ENCODE measurements around the gene FBRS. TPM values are rescaled to one million over a fixed set of nuclear protein-coding genes. Genes with fewer than 3 reads are reported as not detected.

The FBRS gene
- 87.5 and 128 TPM in 2 replicates for total RNA-seq (2021)
- Bru-seq, nascent RNA: percentile 86 among the genes with signal in this experiment
- BruChase-seq, experiment 1, labeled RNA remaining after a 2-hour chase: percentile 95 among the genes with signal in this experiment
- BruChase-seq, experiment 2, labeled RNA remaining after a 6-hour chase: percentile 97 among the genes with signal in this experiment
- long read RNA-seq, full-length matches to known transcripts: 12 of 69 reads
- long read RNA-seq, partial matches to known transcripts: 17 of 69 reads
- long read RNA-seq, other reads (novel, unspliced or antisense): 40 of 69 reads

DNA sequence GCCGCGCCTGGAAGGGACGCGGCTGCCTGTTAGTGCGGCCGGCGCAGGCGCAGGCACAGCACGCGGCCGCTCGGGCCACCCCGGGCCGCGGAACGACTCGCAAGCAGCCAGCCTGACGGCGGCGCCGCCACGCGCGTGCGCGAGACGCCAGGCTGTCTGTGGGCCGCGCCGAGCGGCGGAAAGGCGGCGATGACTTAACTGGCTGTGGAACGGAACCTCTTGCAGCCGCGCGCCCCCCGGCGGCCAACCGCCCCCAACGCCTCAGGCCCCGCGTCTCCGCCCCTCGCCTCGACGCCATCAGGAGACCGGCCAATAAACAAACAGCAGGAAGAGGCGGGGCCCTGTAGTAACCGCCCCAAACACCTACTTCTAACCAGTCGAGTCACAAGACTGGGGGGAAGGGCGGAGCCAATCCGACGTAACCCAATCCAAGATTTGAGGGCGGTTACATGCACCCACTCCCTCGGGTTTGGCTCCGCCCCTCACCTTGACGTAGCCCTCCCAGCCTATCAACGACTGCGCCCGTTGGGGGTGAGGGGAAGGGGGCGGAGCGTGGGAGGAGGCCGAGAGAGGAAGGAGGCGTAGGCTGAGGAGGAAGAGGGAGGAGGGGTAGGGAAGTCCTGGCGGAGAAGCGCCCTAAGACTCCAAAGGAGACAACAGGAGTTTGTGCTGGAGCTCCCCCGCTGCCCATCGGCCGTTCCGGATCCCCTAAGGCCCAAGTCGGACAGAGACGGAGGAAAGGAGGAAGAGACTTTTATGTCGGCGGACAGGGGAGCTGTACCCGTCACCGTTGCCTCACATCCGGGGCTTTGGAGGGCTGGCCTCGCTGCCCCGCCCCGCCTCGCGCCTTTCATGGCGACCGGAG is at the start of gene FBRS:
TSS of gene FBRS (plus strand) at position 566 of the 865 bp plus-strand sequence. CDS start 1,088 bp downstream, outside the sequence.
- intact Hi-C loops (cut with micrococcal nuclease; ENCODE audit: unreplicated experiment): loop anchor here (1.0 to 10.0 kb wide), 16 partner anchors 24 to 797 kb away; partner anchors contain the start of genes ALDOA, ARMC5, CD2BP2 and CFAP119
- Histone ChIP-seq H2AFZ (peak within 1 kb of the TSS; percentile 79), H3F3A (ENCODE audit: insufficient read depth, low read depth) (peaks cover 28% of the 10 kb centered on the region), H3K9me3 (ENCODE audit: insufficient read depth, low read depth) (no peaks in the 10 kb centered on the region), H3K4me2 (peak within 1 kb of the TSS; percentile 97), H3K27ac (peak within 1 kb of the TSS; percentile 86), H3K36me3 (ENCODE audit: low read depth) (peaks cover 19% of the 10 kb centered on the region), H3K9me2 (ENCODE audit: insufficient read depth) (no peaks in the 10 kb centered on the region), H3K4me3 (peak within 1 kb of the TSS; percentile 68), H3K4me1 (replicated peaks; ENCODE audit: insufficient read depth) (peaks cover 26% of the 10 kb centered on the region), H3K27me3 (ENCODE audit: insufficient read depth, low read depth) (no peaks in the 10 kb centered on the region), H4K20me1 (ENCODE audit: insufficient read depth) (peaks cover 12% of the 10 kb centered on the region), H3K79me2 (ENCODE audit: low read depth) (peaks cover 36% of the 10 kb centered on the region)
- ChIA-PET POLR2A (ENCODE audit: unreplicated experiment) (interaction anchor here (0.5 to 1.0 kb wide), 19 partner anchors 8 to 1711 kb away, joined by 3 to 15 read pairs (median 4); partner anchors contain the start of genes ALDOA, CTF1, DCTPP1 and PRR14), CTCF (interaction anchor here (0.5 to 1.4 kb wide), 8 partner anchors 24 to 564 kb away, joined by 3 to 10 read pairs (median 3); partner anchors contain the start of genes DCTPP1 and SETD1A)
- no peak for TF ChIP-seq EZH2 (IDR thresholded peaks at IDR 0.05; ENCODE audit: low read depth)
- peak; percentile 66 for TF ChIP-seq CTCF (conservative IDR thresholded peaks at IDR 0.05)
- BruUV-seq (replicated peaks): no TSS peak
- DNase-seq: peak; percentile 100

DNA sequence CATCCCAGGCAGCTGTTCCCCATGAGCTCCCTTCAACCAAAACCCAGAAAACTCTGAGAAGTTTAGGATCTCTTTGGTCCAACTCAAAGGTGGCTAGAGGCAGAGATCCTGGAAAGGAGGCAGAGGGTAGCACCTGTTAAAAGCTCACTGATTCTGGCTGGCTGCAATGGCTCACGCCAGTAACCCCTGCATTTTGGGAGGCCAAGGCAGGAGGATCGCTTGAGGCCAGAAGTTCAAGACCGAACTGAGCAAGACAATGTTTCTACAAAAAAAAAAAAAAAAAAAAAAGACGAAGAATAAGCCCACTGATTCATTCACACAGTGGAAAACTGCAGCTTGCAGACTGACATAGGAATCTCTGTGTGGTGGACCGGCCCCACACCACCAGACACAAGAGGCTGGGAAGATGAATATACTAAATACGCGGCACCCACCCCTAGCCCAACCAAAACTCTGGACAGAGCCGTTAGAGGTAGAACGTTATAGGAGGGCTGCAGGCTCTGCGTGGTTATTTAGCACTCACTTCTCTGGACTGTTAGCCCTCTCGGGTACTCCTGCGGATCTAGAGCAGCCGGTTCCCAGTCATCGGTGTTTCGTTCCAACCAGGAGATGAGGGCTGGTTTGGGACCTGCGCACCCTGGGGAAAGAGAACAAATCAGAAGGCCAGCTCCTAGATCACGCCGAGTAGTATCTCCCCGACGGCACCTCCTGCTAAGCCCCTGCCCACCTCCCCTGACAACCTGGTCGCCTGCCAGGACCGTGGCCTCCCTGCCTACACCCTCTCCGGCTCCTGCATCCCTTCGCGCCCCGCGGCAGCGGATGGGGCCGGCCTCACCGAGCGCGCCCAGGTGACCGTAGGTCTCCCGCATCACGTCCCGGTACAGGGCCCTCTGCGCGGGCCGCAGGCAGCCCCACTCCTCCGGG is 49.0 kb upstream of the FBRS start:
- intact Hi-C loops (cut with micrococcal nuclease; ENCODE audit: unreplicated experiment): no loop called here
- peaks cover 5% of the 10 kb centered on the region; the same call in 1 of the 2 replicates for H3K4me1 ChIP-seq (replicated peaks; ENCODE audit: insufficient read depth)
- POLR2A ChIA-PET (ENCODE audit: unreplicated experiment): interaction anchor here (0.6 to 0.7 kb wide), 4 partner anchors 10 to 904 kb away, joined by 4 to 9 read pairs (median 8); no protein-coding TSS in a partner anchor
- 0 out of 2 replicates have a peak, but pooled peaks cover 6% of the 10 kb centered on the region for H3K36me3 ChIP-seq (ENCODE audit: low read depth)
- DNase-seq: peak in 1 of 2 experiments; percentile 62
- H4K20me1 ChIP-seq (ENCODE audit: insufficient read depth): no peaks in the 10 kb centered on the region
- CTCF ChIA-PET: interaction anchor here (0.7 to 1.6 kb wide), 2 partner anchors 11 to 201 kb away, joined by 6 to 8 read pairs; no protein-coding TSS in a partner anchor
- H3K9me3 ChIP-seq (ENCODE audit: insufficient read depth, low read depth): no peaks in the 10 kb centered on the region
- no peaks in the 10 kb centered on the region for H3K9me2 ChIP-seq (ENCODE audit: insufficient read depth)
- H3K4me2 ChIP-seq: peak overlapping the region; percentile 92
- BruUV-seq (replicated peaks): TSS peak; percentile 41
- H3K4me3 ChIP-seq: peak overlapping the region; percentile 89
- peak overlapping the region; percentile 99 for H2AFZ ChIP-seq
- peaks cover 7% of the 10 kb centered on the region; the same call in 1 of the 2 replicates for H3K79me2 ChIP-seq (ENCODE audit: low read depth)
- peaks cover 7% of the 10 kb centered on the region; the same call in 1 of the 2 replicates for H3F3A ChIP-seq (ENCODE audit: insufficient read depth, low read depth)
- peak overlapping the region; percentile 49 for H3K27ac ChIP-seq
- no peaks in the 10 kb centered on the region for H3K27me3 ChIP-seq (ENCODE audit: insufficient read depth, low read depth)
- no peak for TF ChIP-seq EZH2 (IDR thresholded peaks at IDR 0.05; ENCODE audit: low read depth)
- no peak for TF ChIP-seq CTCF (conservative IDR thresholded peaks at IDR 0.05)

All from PC-9 (cell line).